Measurements from ENCODE around the gene NR5A2. TPM values are rescaled to one million over a fixed set of nuclear protein-coding genes. Genes with fewer than 3 reads are reported as not detected.

NR5A2 gene
- total RNA-seq, 2 donors from 2014 or later: 0.44 to 0.63 TPM

GRCh38 chr1:200090252-200091159 is 63.0 kb downstream of the NR5A2 start:
- Histone ChIP-seq H3K36me3 (no peaks in the 10 kb centered on the region), H3K27me3 (no peaks in the 10 kb centered on the region), H3K4me1 (no peaks in the 10 kb centered on the region), H3K9me3 (no peaks in the 10 kb centered on the region), H3K27ac (no peak overlapping the region), H3K4me3 (no peak overlapping the region)
- no peak for DNase-seq (ENCODE audit: low spot score)
- peak in 1 of 2 donors; percentile 36 for TF ChIP-seq CTCF (IDR thresholded peaks at IDR 0.05)

GRCh38 chr1:200095057-200095577 is 67.6 kb downstream of the NR5A2 start:
- TF ChIP-seq CTCF (IDR thresholded peaks at IDR 0.05): no peak
- no peaks in the 10 kb centered on the region for H3K36me3 ChIP-seq
- H3K27ac ChIP-seq: no peak overlapping the region
- no peaks in the 10 kb centered on the region for H3K9me3 ChIP-seq
- H3K4me1 ChIP-seq: peaks cover 0 to 5% of the 10 kb centered on the region in 2 donors
- no peaks in the 10 kb centered on the region for H3K27me3 ChIP-seq
- no peak overlapping the region for H3K4me3 ChIP-seq
- DNase-seq (ENCODE audit: low spot score): no peak

- no peaks in the 10 kb centered on the region for H3K27me3 ChIP-seq
- TF ChIP-seq CTCF (IDR thresholded peaks at IDR 0.05): no peak
- DNase-seq (ENCODE audit: low spot score): no peak
- no peaks in the 10 kb centered on the region for H3K9me3 ChIP-seq
- H3K27ac ChIP-seq: no peak overlapping the region
- no peaks in the 10 kb centered on the region for H3K36me3 ChIP-seq
- H3K4me1 ChIP-seq: peaks cover 0 to 8% of the 10 kb centered on the region in 2 donors
- no peak overlapping the region for H3K4me3 ChIP-seq
Measured at GRCh38 chr1:200096774-200097173, 69.3 kb downstream of the NR5A2 start.

GRCh38 chr1:200099040-200099439 is 71.5 kb downstream of the NR5A2 start:
- Histone ChIP-seq H3K4me3 (no peak overlapping the region), H3K4me1 (peaks cover 0 to 8% of the 10 kb centered on the region in 2 donors), H3K36me3 (no peaks in the 10 kb centered on the region), H3K27me3 (no peaks in the 10 kb centered on the region), H3K27ac (peak overlapping the region in 1 of 2 donors; percentile 6), H3K9me3 (no peaks in the 10 kb centered on the region)
- TF ChIP-seq CTCF (IDR thresholded peaks at IDR 0.05): no peak
- DNase-seq (ENCODE audit: low spot score): no peak

DNA sequence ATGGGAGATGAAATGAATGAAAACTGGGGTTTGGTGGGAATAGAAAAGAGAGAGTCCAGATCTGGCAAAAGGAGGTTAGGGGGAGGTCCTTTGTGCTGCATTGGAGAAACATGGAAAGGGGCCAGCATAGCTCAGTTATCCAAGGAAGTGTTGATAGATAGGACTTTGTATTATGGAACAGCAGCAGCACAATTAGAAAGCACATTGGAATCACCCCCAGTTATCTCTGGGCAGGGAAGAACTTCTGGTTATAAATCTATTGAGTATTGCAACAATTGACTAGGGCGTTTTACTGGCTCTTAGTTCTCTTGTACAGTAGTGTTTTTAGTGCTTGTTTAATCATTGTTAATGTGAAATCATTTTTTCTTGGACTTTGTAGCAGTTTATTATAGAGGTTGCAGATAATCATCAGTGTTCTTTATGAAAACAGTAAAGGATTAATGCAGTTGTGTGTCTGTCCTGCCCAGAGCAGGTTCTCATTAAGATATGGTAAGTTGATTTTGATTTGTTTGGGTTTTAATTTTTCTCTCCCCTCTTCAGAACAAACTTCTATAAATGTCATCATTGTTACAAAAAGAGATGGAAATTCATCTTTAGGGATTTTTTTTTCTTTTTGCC is 76.6 kb downstream of the NR5A2 start:
- H3K27ac ChIP-seq: no peak overlapping the region
- no peaks in the 10 kb centered on the region for H3K36me3 ChIP-seq
- H3K9me3 ChIP-seq: no peaks in the 10 kb centered on the region
- no peaks in the 10 kb centered on the region for H3K27me3 ChIP-seq
- DNase-seq (ENCODE audit: low spot score): no peak
- peaks cover 0 to 3% of the 10 kb centered on the region in 2 donors for H3K4me1 ChIP-seq
- TF ChIP-seq CTCF (IDR thresholded peaks at IDR 0.05): no peak
- H3K4me3 ChIP-seq: no peak overlapping the region
